HL-60 (cell line): Measurements from ENCODE around the gene CDHR4.

ENCODE experiments used
- POLR2AphosphoS5 ChIP-seq: IDR thresholded peaks from 2 replicates; pipeline ENCODE4 v1.6.1; 2012; ENCODE audit warnings: low read depth
- TF ChIP-seq, protein P1 (sequence below): IDR thresholded peaks from one replicate; pipeline ENCODE4 v1.5.1; 2011; ENCODE audit warnings: low read length, control low read depth, inconsistent platforms; ENCODE audit not compliant: insufficient read depth

DNA sequence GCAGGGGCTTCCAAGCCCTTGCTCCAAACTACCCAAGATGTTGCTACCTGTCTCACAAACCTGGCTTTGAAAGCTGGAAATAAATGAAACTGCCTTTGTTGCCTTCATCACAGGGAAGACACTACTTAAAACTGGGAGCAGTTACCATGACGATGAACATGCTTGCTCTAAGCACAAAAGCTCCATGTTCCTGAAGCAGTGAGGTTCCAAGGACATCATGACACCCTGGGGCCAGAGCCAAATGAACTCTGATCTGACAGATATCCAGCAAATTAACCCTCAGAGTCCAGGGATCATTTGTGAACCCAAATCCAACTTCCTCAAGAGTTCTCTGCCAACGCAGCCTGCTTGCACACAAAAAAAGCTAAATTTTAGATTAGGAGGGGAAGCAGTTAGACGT lies 46.0 kb upstream of the CDHR4 start:
- TF ChIP-seq, protein P1, sequence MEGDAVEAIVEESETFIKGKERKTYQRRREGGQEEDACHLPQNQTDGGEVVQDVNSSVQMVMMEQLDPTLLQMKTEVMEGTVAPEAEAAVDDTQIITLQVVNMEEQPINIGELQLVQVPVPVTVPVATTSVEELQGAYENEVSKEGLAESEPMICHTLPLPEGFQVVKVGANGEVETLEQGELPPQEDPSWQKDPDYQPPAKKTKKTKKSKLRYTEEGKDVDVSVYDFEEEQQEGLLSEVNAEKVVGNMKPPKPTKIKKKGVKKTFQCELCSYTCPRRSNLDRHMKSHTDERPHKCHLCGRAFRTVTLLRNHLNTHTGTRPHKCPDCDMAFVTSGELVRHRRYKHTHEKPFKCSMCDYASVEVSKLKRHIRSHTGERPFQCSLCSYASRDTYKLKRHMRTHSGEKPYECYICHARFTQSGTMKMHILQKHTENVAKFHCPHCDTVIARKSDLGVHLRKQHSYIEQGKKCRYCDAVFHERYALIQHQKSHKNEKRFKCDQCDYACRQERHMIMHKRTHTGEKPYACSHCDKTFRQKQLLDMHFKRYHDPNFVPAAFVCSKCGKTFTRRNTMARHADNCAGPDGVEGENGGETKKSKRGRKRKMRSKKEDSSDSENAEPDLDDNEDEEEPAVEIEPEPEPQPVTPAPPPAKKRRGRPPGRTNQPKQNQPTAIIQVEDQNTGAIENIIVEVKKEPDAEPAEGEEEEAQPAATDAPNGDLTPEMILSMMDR, result no peak
- TF ChIP-seq POLR2AphosphoS5, result no peak
